Measurements from ENCODE around the gene LACTB. TPM values are rescaled to one million over a fixed set of nuclear protein-coding genes. Genes with fewer than 3 reads are reported as not detected.
A peak's percentile ranks its signal among the peaks of the same experiment; 100 is the strongest.

Gene LACTB, protein sequence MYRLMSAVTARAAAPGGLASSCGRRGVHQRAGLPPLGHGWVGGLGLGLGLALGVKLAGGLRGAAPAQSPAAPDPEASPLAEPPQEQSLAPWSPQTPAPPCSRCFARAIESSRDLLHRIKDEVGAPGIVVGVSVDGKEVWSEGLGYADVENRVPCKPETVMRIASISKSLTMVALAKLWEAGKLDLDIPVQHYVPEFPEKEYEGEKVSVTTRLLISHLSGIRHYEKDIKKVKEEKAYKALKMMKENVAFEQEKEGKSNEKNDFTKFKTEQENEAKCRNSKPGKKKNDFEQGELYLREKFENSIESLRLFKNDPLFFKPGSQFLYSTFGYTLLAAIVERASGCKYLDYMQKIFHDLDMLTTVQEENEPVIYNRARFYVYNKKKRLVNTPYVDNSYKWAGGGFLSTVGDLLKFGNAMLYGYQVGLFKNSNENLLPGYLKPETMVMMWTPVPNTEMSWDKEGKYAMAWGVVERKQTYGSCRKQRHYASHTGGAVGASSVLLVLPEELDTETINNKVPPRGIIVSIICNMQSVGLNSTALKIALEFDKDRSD
- polyA plus RNA-seq (ENCODE audit: insufficient read length): 19.6 TPM
- long read RNA-seq, donor 1, partial matches to known transcripts: 0 of 6 reads
- long read RNA-seq, donor 1, other reads (novel, unspliced or antisense): 0 of 6 reads
- long read RNA-seq, donor 2, partial matches to known transcripts: 0 of 3 reads
- long read RNA-seq, donor 2, other reads (novel, unspliced or antisense): 0 of 3 reads
- long read RNA-seq, donor 3, partial matches to known transcripts: 0 of 3 reads
- long read RNA-seq, donor 3, other reads (novel, unspliced or antisense): 0 of 3 reads
- long read RNA-seq, donor 4, partial matches to known transcripts: 0 of 1 reads
- long read RNA-seq, donor 4, other reads (novel, unspliced or antisense): 0 of 1 reads
- long read RNA-seq, donor 5, partial matches to known transcripts: 0 of 3 reads
- long read RNA-seq, donor 5, other reads (novel, unspliced or antisense): 0 of 3 reads
- long read RNA-seq, donor 6, partial matches to known transcripts: 0 of 5 reads
- long read RNA-seq, donor 6, other reads (novel, unspliced or antisense): 0 of 5 reads
- long read RNA-seq, donor 7, partial matches to known transcripts: 9 of 11 reads
- long read RNA-seq, donor 7, other reads (novel, unspliced or antisense): 0 of 11 reads
- long read RNA-seq, donor 8, partial matches to known transcripts: 0 of 2 reads
- long read RNA-seq, donor 8, other reads (novel, unspliced or antisense): 0 of 2 reads

DNA sequence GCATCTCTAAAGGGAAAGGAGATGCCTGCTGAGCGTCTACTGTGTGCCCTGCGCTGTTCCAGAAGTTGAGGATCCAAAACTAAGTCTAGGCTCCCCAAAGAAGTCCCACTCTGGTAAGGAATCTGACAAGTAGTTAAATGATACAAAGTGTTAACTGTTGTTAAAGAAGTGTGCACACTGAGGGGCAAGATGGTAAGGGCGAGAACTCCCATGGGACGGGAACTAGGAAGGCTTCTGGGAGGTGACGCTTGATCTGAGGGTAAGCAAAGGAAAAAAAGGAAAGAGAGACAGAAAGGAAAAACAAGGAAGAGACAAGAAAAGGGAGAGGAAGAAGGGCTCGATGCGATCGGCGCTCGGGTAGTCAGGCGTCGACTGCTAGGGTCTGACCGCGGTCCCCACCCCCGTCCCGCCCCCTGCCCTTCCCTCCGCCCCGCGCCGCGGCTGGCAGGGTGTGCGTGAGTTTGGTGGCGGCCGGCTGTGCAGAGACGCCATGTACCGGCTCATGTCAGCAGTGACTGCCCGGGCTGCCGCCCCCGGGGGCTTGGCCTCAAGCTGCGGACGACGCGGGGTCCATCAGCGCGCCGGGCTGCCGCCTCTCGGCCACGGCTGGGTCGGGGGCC is at the start of gene LACTB:
Gene LACTB, plus strand, starts transcription at position 480 of the 620 bp plus-strand sequence. Its CDS starts 11 bp downstream, at position 491.
- DNase-seq: peak; percentile 89

DNA sequence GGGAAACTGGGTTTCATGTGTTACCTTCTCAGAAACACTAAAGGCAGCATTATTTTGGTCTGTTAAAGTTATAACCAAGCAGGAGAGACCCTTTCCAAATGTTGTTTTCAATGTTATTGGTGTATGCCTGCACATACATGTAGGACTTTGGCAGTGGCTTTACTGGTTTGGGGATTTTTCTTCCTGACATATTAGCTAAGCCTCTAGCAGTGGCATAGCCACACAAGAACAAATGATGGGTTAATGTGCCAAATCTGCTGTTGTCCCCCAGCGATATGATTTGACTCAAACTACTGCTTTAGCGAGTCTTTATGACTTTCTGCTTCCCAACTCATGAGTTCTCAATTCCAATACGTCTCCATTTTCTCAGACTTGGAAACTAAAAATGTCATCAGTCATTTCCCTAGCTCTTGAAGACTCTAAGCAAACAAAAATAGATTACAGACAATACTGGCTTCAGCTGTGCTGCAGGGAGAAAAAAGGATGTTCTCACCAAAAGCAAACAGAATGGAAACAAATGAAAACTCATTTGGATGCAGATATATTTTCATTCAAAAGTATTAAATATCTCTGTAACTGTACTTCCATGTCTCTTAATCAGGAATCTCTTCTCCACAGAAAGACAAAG is 49.5 kb upstream of the LACTB start:
- DNase-seq: no peak

DNA sequence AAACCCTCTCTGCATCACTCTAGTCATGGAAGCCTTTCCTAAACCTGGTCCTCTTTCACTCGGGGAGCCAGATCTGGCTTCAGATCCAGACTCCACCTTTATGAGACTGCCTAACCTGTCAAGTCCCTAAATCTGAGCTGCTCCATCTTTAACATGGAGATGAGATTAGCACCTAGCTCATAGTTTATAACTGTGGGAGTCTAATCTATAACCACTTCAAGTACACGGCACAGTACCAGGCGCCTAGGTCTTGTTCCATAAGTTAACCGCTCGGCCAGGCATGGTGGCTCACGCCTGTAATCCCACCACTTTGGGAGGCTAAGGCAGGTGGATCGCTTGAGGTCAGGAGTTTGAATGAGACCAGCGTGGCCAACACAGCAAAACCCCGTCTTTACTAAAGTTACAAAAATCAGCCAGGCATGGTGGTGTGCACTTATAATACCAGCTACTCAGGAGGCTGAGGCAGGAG is 48.8 kb upstream of the LACTB start:
- no peak for DNase-seq

DNA sequence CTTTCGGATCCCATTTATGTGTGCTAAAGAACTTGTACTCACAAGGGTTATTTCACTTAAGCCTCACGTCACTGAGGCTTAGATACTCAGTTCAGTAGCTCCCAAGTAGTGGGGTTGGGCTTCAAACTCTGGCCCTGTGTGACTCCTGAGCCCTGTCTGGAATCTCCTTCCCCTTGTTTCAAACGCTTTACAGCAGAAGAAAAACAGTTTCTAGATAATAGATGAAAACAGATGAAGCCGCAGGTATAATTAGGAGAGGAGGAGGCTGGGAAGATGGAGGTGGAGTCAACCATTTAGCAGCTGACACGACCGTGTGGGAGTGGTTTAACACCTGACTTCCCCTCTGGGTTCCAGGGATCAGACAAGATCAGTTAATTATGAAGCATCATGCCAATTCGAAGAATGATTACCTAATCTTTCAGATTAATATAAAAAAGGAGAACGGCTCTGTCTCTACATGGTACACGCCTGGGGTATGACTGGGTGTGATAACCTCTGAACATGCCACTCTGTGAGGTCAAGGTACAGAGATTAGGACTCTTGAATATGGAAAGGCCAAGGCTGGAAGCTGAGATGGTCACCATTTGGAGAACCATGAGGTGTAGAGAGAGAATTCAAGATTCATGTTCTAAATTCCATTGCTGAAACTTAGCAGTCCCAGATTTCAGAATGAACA is 48.0 kb upstream of the LACTB start:
- DNase-seq: no peak

DNA sequence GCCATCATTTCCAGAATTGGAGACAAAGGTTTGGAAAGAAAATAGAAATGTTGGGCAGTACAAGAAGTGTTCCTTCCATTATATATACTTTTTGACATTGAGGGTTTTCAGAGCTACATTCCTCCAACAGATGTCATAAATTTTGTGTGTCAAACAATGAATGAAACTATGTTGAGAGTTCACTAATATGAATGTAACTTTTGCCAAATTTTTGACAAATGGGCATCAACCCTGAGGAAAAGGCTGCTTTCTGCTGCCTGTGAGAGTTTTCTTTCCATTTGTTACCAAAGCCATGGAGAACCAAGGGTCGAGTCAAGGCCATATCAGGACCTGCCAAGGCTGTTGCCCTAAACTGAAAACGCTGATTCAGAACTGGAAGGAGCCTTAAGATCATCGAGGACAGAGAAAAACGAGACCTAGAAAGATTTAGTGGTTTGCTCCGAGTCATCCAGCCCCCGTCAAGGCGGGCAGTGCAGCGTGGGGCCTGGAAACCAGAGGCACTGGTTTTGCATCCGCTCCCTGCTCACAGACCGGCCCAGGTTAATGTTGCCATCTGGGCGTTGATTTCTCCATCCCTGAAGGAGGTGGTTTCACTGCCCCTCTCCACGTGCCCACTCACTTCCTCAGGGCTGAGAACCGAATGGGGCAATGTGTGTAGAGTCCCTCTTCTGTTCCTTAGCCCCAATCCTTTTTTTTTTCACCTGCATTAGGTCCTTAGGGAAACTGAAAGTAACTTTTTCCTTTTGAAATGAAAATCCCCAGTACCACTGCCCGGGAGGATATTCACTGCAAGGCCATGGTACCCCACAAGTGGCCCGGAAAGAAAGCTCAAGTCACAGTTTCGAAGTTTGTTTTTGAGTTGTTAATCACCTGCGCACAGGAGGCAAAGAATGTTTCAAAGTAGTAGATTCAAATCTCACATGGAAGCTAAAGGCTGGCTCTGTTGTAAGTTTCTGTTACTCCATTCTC is 46.4 kb upstream of the LACTB start:
- DNase-seq: no peak

DNA sequence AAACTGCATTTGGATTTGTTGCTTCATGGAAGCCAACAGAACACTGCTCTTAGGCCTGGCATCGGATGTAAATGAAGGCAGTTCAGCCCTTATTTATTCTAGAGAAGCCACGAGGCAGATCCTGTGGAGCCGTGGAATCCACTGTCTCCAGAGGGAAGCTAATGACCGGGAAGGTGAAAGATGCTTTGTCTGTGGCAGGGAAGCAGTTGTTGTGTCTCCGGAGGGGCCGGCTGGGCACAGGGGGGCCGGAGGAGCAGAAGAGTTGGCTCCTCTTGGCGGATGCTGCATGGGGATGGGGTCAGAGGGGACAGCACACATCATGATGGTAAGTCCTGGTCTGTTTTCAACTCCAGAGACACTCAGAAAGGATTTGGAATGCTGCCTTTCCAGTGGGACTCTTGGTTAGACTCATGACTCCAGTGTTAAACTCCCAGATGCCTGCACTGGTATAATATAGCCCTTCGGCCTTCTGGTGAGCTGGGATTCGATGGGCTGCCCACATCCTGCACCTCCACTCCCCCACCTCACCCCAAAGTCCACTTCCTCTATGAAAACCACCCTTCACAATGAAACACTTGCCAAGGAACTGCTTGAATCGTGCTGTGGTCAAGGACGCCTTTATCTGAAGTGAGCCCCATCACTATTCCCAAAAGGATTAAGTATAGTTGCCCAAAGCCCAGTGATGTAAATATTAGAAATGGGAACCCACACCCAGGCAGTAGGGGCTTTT is 45.5 kb upstream of the LACTB start:
- no peak for DNase-seq

DNA sequence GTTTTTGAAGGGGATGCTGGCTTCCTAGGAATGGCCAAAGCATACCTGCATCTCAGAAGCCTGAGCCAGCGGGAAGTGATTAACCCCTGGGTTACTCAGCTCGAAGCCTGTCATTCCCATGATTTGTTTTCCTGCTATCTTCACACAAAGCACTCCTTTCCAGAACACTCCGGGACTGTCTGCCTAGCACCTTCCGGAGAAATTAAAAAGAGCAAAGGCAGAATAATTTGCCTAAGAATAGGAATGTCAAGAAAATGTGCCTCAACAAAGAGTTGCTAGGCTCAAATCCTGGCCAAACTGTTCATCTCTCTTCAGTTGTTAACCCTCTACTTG is 45.0 kb upstream of the LACTB start:
- DNase-seq: no peak

DNA sequence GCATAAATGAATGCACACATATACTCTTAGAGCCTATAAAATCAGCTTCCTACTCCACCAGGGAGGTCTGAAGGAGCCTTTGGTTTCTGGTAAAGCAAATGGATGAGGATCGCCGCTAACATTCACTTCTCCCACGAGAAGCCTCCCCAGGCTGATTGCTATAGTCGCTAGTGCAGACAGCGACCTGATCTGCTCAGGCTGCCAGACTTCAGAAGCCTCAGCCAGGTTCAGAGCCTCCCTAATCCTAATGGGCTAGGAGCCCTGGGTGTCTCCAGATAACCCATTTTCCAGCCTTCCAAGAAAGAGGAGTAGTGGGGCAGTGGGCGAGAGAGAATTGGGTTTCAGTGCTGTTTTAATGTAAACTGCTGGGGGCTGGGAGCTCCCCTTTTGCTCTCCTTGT is 43.7 kb upstream of the LACTB start:
- no peak for DNase-seq

DNA sequence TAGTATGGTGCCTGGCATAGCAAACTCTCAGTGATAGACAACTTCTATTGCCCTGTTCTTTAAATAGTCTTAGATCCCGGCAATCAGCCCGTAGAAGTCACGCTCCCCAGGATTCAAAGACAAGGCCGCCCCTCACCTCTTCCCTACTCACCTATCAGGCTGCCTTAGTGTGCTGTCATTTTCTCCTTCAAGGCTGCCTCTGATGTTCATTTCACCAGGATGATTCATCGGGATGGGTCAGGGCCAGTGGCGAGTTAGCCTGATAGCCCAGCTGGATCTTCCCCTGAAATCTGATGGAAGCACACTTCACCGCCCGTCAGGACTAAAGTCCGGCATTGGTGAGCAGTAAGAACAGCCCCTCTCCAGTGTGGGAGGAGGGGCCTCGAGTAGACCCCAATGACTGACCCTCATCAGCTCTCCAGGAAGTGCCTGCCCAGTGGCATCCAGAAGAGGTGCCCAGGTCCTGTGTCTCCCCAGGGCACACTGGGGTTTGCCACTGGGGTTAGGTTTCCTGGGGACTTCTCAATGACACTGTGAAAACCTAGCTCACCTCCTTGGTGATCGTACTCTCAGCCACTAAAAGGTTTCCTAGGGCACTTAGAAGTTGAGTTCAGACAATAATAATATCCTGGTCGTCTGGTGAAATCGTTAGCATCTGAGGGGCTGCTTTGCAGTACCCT is 41.6 kb upstream of the LACTB start:
- no peak for DNase-seq

DNA sequence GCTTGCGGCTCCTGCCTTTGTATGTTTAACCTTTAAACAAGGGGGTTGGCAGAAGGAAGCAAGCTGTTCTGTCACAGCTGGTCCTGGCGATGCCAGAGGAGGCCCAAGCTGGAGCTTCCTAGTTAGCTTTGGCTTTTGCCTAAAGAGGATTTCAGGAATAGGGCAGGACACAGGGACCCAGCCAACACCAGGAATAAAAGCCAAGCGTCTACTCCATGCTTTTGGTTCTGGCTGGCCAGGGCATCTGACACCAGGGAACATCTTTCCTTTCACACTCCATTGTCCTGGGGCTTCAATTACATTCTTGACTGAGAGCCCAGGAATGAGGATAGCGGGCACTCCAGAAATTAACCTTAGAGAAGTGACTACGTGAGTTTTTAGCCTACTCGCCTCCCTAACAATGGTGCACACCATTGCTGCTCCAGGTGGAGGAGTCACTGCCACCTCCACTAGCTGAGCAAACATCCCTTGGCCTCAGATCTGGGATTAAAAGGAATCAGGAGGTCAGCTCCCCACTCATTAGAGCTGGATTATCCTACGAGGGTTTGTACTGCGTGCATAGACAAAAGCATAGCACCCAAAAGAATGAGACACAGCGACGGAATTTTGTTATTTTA is 40.9 kb upstream of the LACTB start:
- DNase-seq: no peak

DNA sequence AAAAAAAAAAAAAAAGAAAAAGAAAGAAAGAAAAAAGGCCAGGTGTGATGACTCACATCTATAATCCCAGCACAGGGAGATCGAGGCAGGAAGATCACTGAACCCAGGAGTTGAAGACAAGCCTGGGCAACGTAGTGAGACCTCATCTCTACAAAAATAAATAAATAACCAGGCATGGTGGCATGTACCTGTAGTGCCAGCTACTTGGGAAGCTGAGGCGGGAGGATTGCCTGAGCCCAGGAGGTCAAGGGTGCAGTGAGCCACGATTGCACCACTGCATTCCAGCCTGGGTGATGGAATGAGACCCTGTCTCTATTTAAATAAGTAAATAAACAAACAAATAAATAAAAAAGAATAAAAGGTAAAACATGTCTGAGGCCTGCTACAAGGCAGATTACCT is 39.3 kb upstream of the LACTB start:
- no peak for DNase-seq

DNA sequence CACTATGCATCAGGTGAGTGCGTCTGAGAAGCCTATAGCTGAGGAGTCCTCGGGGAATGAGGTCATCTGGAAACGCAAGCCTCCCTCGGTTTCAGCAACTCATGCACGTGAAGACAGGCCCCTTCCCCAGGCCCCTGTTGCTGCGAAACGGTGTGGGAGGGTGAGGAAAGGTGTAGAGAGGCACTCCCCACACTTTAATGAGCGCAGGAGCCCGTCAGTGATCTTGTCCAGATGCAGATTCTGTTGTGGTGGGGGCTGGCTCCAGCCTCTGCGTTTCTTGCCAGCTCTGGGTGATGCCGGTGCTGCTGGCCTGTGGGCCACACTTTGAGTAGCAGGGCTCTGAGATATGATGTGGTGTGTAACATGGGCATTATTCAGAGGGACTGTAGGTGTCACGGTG is 38.6 kb upstream of the LACTB start:
- DNase-seq: no peak

DNA sequence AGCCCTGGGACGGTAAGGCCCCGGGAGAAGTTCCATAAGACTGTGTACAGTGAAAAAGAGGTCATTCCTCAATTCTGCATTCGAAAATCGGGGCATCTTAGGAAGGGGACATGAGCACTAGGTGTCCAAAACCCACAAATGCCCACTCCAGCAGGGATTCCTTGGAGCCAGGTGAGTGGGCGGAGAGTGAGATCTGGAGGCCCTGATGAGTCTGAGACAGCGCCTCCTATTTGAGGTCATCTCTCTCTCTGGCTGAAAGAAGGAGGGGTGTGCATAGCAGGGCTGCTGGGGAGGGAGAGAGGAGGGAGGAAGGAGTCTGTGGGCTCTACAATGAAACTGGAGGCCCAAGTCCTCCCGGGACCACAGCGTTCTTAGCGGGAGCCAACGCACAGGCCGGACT is 38.1 kb upstream of the LACTB start:
- DNase-seq: no peak

DNA sequence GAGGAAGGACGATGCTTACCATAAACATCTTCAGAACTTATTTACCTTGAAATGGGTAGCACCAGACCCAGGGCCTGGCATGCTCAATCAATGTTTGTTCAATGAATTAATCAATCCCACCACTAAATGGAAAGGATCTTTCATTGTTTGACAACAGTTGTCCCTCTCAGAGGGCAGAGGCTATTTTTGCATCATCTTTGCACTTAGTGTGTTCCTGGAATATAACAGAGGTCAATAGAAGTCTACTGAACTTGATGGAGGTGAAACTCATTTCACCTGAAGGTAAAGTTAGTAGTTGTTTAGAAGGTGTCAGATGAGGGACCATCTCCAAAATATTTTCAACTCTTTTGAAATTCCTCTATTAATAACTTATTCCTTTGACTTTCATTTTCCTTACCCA is 36.9 kb upstream of the LACTB start:
- DNase-seq: no peak

DNA sequence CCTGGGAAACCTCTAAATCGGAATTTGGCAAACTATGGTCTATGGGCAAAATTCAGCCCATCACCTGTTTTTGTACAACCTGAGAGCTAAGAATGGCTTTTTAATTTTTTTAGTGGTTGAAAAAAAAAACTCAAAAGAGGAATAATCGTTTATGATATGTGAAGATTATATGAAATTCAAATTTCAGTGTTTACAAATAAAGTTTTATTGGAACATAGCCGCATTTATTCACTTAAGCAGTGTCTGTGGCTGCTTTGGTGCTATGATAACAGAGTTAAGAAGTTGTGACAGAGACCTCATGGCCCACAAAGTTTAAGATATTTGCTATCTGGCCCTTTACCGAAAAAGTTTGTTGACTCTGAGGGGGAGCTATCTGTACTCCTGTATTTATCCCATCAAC is 36.4 kb upstream of the LACTB start:
- DNase-seq: no peak

DNA sequence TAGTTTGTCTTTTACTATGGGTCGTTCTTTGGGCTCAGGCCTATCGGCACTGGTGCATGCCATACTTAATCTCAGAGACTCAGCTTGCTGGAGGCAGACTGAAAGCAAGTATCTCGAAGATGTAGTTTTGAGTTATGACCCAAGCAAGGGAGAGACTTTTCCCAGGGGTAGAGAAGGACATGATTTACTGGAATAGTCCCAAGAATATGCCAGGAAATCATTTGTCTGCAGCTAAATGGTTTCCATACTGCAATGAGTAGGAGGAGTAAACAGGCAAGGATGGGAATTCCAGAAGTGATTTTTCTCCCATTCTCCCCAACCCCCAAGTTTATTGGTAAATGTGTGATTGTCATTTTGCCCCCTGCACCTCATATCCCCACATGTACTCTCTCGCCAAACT is 35.4 kb upstream of the LACTB start:
- DNase-seq: no peak

DNA sequence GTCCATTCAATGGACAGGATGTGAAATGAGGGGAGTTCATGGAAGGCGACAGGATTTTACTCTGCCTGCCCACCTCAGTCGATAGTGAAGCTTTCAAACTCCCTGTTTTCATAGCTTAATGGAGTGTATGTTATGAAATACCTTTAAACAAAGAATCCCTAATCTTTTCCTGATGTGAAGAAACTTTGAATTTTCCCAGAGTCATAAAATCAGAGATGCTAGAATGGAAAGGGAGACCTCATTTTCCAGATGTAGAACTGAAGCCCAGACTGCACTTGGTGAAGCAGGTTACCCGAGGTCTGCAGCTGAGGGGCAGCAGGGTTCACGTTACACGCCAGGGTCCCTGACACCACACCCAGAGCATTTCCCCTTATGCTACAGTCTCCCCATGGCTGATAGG is 34.7 kb upstream of the LACTB start:
- DNase-seq: no peak

Data from left kidney (tissue), 8 donors.